GM21423 (cell line): Measurements from ENCODE around the gene GOLPH3L.
"Not testable (repeated sequence)": the region's sequence is repeated elsewhere in the genome, so short reads cannot be mapped to it uniquely, and the experiment has no call there.

Experiments used
- ATAC-seq: cut with Tn5 transposase; IDR thresholded peaks from one replicate; pipeline ENCODE4 v1.9.1; 2021; ENCODE audit warnings: mild to moderate bottlenecking, moderate library complexity; ENCODE audit not compliant: unreplicated experiment

Gene GOLPH3L

GRCh38 chr1:150696995-150697927 is at the start of gene GOLPH3L:
GOLPH3L (minus strand) TSS chr1:150697154; CDS start chr1:150694838, 2,316 bp downstream.
- ATAC-seq: peak; percentile 99

- ATAC-seq: no peak
These were observed 33.3 kb upstream of the GOLPH3L start for GRCh38 chr1:150730130-150730721.

- no peak for ATAC-seq
These were observed 27.4 kb upstream of the GOLPH3L start for GRCh38 chr1:150724336-150724735.

GRCh38 chr1:150720703-150721102 is 23.7 kb upstream of the GOLPH3L start, which contains the start of gene HORMAD1:
HORMAD1 (minus strand) TSS chr1:150720895; CDS start chr1:150719505, 1,390 bp downstream.
- ATAC-seq: no peak

GRCh38 chr1:150720098-150720497 is 23.1 kb upstream of the GOLPH3L start:
- ATAC-seq: no peak

- ATAC-seq: no peak
These were observed 21.4 kb upstream of the GOLPH3L start for GRCh38 chr1:150718225-150718891.

DNA sequence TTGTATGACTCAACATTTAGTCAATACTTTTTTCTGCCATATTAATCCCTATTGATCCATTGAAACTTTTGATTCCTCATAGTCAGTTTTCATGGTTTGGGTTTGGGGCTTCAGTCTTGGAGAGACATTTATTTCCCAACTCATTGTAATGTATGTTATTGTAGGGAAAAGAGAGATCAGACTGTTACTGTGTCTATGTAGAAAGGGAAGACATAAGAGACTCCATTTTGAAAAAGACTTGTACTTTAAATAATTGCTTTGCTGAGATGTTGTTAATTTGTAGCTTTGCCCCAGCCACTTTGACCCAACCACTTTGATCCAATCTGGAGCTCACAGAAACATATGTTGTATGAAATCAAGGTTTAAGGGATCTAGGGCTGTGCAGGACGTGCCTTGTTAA is 12.1 kb upstream of the GOLPH3L start:
- not testable (repeated sequence) for ATAC-seq

- no peak for ATAC-seq
These were observed 11.6 kb upstream of the GOLPH3L start for GRCh38 chr1:150708595-150708994.

DNA sequence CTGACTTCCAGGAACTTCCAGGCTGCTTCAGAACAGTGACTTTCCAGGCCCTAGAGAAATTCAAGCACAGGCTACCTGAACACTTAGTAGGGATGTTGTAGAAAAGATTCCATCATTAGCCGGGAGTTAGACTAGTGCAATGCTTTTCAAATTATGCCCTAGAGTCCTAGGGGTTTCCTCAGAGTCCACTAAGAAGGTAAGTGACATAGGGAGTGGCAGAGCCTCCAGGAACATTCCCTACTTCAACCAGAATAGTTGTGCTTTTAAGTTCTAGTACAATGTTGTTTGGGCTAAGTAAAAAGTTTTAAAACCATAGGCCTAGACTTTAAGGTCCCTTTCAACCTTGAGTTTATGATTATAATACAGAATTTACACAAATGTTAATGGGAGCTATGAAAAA is 9.1 kb upstream of the GOLPH3L start:
- no peak for ATAC-seq

GRCh38 chr1:150703427-150703826 is 6.5 kb upstream of the GOLPH3L start:
- ATAC-seq: no peak

- ATAC-seq: no peak
These were observed 364 bp downstream of the GOLPH3L start for GRCh38 chr1:150696590-150696989.

GRCh38 chr1:150696162-150696561 is 792 bp downstream of the GOLPH3L start:
- ATAC-seq: no peak

GRCh38 chr1:150695561-150695960 is 1.4 kb downstream of the GOLPH3L start:
- no peak for ATAC-seq

GRCh38 chr1:150692720-150693119 is 4.2 kb downstream of the GOLPH3L start:
- ATAC-seq: no peak

GRCh38 chr1:150688763-150689162 is 8.2 kb downstream of the GOLPH3L start:
- ATAC-seq: no peak

GRCh38 chr1:150686275-150686674 is 10.7 kb downstream of the GOLPH3L start:
- ATAC-seq: no peak

GRCh38 chr1:150683914-150684313 is 13.0 kb downstream of the GOLPH3L start:
- ATAC-seq: no peak

DNA sequence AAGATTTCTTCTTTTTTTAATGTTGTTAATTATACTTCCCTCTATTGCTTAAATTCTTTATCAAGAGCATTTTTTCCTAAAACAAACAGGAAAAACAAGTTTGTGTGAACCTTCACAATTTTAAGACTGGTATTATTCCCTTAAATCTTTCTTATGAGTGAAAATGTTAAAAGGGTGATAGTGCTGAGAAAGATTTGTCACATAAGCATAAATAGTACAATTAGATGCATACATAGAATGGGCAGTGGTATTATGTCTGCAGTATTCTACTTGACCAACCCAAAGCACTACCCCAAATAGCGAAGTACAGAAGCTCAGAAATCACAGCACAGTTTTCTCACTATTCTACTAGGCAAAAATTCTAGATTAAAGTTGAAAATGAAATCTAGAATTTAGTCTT is 18.0 kb downstream of the GOLPH3L start:
- no peak for ATAC-seq

DNA sequence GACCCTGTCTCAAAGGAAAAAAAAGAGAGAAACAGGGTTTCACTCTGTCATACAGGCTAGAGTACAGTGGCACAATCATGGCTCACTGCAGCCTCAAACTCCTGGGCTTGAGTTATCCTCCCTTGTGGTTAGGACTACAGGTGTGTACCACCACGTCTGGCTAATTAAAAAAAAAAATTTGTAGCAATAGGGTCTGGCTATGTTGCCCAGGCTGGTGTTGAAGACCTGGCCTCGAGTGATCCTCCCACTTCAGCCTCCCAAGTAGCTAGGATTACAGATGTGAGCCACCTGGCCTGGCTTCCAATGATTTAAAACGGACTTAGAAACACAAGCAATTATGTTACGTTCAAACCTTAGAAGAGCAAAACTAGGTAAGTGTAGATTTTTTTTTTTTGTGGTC is 22.1 kb downstream of the GOLPH3L start:
- ATAC-seq: no peak

GRCh38 chr1:150663321-150663720 is 33.6 kb downstream of the GOLPH3L start:
- ATAC-seq: no peak

DNA sequence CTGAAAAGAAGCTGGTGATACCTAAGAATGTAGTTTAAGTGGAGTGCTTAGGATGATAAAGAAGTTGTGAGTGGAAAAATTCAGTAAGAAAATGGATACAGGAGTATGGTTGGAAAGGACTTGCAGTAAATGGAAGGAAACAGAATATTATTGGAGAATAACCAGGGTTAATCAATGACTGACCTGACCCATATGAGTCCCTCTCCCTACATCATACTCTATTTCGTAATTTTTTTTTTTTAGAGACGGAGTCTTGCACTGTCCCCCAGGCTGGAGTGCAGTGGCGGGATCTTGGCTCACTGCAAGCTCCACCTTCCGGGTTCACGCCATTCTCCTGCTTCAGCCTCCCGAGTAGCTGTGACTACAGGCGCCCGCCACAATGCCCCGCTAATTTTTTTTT is 34.1 kb downstream of the GOLPH3L start:
- no peak for ATAC-seq

- no peak for ATAC-seq
These were observed 35.8 kb downstream of the GOLPH3L start for GRCh38 chr1:150661156-150661555.
